Hypothalamus (tissue), 51 donors: ENCODE results near the gene CALD1.
A peak's percentile ranks its signal among the peaks of the same experiment; 100 is the strongest.

Experiments
- DNase-seq, 51 donors: peaks; one replicate each; lab custom pipeline; 2025; lab: John Stamatoyannopoulos, UW

CALD1 gene

DNA sequence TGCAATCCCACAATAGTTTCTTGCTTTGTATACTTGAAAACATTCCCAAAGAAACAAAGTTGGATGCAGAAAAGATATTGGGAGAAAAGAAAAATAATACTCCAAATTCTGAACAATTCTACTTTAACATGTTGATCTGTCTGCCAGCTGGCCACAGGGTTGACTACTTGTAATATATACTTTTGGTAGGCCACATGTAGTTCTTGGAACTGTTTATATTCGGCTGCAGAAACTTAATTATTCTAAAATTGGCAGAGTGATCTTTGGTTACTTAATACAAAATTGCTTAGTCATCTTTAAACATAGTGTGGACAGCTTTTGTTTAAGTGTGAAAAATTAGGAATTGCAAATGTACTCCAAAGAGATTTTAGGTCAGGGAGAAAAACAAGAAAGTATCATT, 76.0 kb downstream of the CALD1 start:
- no peak for DNase-seq

DNA sequence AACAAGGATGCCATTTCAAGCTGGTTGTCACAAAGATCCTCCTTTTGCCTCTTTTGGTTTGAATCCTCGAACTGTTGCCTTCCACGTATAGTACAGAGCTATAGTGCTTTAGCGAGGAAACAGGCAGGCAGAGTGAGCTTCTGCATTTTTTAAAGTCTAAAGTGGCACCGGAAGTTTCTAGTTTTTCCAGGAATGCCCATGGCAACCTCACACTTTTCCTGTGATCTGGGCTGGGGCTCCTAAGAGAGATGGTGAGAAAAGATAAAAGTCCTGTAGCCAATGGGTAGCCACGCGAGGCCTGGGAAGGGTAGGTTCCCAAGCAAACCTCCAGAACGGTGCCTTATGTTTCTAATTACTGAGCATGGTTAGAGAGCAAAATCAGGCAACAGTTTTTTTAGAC, 76.7 kb downstream of the CALD1 start:
- DNase-seq, result no peak

DNA sequence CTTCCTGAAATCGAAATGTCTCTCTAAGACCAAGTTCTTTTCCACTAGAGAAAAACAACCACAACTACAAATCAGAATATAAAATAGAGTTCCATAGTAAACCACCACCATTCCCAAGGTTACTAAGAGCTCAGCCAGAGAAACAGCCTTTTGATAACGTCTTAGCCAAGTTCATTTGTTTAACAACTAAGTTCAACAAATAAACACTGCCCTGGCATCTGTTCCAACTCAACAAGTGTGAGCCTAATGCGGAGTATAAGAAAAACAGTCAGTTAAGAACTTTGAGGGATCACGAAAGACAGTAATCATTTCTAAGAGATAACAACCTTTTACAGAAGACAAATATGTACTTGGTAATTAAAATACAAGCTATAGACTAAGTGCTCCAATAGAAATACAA, 77.3 kb downstream of the CALD1 start:
- no peak for DNase-seq

DNA sequence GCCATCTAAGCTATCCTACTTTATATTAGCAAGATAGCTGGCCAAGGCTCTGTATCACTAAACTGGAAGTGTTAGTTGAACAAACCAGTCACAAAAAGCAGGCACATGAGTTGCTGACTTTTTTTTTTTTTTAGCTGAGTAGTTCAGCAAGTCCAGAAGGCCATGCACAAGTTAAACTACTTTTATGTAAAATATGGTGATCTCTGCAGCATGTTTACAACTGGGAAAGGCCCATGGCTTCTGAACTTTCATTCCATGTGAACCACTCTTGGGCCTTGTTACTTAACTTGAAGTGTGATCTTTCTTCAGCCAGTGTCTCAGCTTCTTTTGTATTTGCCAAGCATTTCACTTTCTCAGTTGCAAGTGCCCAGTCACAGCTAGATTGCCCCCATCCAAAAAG, 78.5 kb downstream of the CALD1 start:
- no peak for DNase-seq

DNA sequence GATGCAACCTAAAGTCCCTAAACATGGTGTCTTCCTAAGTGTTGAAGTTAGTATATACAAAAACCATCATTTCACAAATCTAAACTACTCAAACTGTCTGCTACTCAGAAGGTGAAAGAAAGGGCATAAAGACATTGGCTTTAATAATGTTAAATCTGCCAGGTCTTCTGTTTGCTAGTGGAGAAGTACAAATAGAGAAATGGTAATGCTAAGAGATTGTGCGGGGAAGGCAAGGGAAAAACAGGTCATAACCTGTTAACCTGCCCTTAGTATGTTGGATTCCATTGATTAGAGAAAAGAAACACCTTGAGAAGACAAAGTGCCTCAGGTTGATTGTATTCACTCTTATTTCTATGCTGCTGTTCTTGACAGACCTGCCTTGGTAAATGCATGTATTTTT, 80.3 kb downstream of the CALD1 start:
- DNase-seq, result no peak

DNA sequence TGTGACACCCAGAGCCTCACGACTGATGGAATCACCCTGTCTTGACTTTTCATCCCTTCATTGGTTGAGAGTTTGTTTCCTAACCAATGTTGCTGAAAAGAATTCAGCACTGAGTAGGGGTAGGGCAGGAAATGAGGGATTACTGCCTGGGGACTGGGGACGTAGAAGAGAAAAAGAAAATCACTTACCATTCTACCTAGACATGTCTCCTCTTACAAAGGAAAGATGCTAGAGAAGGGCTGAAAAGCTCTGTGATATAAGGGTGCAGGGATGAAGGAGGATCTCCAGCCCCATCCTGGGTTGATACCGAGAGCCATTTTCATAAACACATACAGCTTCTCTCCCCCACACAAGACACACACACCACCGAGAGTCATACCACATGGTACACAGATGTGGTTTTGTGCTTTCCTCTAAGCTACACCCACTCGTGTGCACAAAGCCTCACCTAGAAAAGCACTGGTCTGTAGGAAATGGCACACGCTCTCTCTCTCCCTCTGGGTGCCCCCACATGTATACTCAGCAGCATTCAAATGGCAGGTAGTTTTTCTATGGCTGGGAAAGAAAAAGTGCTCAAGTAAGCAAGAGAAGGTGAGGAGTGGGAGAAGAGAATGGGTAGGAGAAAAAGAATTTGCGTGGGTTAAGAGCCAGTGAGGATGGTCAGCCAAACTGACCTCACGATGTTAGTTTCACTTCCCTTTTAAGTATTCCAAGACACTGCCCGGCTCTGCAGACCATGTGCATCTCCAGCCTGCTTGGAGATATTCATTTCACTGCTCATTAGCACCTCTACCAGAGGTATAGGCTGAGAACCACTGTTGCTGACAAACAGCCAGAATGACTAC, 85.8 kb downstream of the CALD1 start:
- DNase-seq, result no peak

DNA sequence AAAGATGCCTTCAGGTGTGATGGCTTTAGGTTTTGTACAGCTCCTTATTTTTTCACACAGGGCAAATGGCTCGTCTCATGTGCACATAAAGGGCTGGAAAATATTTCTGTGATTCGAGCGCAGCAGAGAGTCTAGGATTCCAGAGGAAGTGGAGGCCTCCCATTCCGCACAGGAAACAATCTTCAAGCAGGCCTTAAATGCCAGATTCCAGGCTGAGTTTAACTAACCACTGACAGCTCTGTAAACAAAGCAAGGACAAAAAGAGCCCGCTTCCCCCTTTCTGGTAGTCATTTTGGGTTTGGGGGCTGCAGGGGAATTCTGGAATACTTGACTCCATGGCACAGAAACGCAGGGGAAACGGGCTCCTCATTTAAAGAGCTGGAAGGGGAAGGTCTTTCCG, 87.2 kb downstream of the CALD1 start:
- DNase-seq, result no peak

DNA sequence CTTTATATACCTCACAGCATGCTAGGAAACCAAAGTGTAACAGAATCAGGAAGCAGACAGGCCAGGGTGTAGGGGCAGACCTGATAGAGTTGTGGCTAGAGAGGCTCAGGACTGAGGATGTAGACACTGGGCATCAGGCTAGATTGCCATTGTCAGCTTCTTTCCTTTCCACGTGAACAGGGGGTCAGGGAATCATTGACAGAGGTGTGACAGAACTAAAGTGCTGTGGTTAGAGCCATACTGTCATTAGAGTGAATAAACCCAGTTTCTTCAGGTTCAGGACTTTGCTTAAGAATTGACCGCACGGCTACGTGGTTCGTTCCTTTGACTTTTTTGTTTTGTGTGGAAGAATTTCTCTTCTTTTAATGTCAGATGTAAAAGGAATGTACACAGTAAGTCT, 90.7 kb downstream of the CALD1 start:
- DNase-seq, result no peak

DNA sequence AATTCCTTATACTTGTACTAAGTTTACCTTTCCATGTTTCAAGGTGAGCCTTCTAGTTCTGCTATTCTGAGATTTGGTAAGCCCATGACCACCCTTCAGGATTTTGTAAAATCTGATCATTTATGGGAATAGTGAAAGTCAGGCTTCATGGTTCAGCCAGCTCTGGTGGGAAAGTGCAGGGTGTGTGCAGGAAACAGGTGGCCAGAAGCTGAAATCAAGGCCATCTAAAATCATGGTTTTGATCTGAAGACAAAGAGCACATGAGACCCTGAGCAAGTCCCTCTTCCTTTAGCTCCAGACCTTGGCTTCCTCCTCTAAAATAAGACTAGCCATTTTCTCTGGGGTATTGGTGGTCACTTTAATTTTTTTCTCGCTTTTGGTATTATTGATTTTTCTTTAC, 91.3 kb downstream of the CALD1 start:
- no peak for DNase-seq

DNA sequence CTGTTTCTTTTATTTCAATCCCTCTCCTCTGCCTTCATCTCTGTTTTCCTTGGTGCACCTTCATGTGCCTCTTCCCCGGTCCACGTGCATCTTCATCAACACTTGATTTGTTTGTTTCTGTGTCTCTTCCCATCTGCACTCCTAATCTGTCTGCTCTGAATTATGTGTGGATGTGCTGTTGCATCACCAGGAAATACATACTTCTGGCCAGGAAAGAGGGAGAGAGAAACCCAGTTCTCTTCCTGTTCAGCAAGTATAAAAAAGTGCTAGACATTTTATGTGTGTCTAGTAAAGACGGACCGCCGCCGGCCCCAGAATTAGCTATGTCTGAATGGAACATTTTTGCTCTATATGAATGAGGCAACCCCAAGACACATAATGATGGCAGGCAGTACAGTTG, 93.8 kb downstream of the CALD1 start:
- DNase-seq, result no peak

DNA sequence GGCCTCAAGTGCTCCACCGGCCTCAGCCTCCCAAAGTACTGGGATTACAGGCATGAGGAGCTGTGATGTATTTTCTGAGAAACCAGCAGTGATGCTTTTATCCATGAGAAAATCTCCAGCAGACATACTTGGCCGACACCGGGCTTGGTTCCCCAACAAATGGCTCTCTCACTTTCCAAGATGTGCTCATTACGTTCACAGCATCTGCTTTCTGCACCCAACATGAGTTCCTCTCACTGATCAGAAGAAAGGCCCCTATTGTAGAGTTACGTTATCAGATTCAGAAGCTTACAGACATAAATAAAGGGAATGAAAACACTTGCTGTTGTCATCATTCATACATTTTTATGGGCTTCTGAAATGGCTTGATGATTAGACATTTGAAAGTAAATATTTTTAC, 95.0 kb downstream of the CALD1 start:
- DNase-seq, result no peak

DNA sequence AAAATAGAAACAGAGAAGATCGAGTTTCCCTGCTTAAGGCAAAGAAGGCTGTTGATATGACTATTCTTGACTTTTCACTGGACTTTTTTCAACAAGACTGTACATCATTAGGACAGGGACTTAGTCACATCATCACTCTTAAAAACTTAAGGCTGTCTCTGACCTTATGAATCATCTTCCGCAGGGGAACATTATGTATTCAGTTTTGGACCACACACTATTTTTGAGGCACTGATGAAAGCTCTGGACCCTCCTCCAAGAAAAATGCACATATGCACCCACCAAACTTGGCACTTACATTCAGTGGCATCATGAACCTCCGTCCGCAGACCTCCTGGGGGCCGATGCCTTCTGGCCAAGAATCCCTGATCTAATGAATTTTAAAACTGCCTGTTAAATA, 96.4 kb downstream of the CALD1 start:
- no peak for DNase-seq

DNA sequence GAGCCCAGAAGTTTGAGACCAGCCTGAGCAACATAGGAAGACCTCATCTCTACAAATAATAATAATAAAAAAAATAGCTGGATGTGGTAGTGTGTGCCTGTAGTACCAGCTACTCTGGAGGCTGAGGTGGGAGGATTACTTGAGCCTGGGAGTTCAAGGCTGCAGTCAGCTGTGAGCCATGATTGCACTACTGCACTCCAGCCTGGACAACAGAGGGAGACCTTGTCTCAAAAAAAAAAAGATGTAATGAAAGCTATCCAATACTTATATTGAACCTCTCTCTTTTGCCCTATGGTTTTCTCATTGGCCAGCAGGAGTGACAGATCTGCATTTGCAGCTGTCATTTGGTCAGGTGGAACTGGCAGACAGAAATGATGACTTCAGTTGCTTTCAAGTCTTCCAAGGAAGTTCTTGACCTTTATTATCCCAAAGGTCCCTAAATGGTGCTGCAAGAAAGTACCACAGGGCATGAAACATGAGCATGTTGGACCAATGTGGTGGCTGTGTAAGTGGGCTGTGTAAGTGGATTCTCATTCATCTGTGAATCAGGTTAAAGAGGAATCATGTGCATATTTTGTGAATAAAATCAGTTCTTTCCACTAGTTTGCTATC, 99.4 kb downstream of the CALD1 start:
- no peak for DNase-seq

DNA sequence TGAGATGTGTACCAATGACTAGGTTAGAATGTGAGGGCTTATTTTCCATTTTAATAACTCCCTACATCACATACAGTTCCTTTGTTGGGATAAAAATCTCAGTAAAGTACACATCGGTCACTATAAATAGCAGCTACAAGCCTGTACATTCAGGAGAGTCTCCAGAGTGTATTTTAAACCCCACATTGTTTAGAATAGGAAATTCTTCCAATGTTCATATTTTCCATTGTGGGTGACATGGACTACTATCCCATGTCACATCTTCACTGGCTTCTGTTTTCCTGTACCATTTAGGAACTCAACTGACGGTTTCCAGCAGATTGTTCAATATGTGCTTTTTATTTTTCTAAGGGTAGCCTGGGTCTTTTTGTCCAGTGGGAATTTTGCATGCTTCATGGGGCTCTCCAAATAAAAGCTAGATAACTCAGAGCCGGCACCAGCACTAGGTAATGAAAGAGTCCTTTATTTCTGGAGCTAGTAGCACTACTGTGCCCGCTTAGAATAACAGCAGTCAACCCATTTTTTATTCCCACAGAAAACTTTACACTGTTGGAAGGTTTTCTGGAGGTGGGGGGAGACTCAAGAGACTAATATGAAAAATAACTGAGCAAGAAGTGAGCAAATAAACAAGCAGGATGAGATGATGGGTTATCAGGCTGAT, 100.5 kb downstream of the CALD1 start:
- DNase-seq, result peak in 1 of 51 donors; percentile 16

DNA sequence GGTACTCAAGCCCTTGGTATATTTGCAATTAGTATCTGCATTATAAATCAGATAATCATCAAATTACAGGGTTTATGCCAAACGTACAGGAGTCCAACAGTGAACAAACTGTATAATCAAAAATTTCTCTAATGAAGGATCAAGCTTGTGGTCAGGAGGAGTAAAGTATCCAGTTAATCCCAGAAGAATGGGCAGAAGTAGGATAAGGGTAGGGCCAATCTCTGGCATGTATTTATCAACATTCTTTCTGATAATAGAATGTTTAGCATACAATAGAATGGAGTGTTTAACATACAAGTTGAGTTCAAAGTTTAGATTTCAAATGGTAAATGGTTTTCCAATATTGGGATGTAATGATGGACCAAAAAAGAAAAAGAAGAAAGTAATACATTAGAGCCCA, 103.0 kb downstream of the CALD1 start:
- DNase-seq, result no peak

DNA sequence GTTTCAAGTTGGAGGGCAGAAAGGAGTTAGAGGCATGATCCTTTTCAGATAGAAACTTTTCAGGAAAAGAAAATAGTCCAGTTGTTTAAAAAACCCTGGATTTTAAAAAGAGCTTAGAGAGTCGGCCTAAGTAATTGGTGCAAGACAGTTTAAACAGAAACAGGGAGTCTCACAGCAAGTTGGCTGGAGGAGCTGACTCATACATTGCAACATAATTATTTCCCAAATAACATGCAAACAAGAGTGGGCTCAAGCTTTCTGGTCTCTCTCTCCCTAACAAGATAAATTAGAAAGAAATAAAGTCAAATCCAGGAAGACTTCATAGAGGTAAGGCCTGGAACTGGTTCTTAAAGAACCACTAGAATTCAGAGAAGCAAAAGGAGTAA, 106.5 kb downstream of the CALD1 start:
- no peak for DNase-seq

DNA sequence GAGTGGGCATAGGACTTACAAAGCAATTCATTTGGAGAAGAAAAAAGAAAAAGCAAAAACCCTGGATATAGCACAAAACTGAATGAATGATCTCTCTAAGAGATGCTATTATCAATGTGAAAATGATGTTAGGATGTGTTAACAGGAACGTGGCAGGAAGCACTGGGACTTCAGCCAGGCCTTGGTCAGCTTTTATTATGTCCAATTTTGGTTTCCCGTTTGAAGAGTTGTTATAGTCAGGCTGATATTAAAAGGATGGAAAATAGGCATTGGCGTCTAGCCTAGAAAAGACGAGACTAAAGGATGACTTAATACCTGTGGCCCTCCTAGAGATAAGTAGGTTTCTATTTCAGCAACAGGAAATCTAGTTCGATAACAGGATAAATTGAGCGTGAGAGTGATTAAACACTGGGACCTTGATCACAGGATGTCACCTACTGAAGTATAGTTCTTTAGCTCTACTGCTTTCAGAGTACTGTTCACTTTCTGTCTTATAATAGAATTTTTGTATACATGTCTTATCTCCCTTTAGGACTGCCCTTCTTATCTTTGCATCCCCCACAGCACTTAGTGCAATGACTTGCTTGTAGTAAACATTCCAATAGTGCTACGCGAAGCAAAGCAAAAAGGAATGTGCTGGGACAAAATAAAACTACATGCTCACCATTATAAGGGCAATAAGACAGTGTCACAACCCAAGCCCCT, 107.1 kb downstream of the CALD1 start:
- DNase-seq, result no peak

DNA sequence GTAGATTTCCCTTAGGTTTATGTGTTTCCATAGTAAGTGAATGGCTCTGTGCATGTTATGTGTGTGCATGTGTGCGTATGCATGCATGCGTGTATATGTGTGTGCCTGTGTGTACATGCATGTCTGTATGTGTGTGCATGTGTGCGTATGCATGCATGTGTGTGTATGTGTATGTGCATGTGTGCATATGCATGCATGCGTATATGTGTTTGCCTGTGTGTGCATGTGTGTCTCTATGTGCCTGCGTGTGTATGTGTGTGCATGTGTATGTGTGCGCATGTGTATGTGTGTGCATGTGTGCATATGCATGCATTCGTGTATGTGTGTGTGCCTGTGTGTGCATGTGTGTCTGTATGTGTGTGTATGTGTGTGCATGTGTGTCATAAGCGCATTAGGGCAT, 108.1 kb downstream of the CALD1 start:
- no peak for DNase-seq

DNA sequence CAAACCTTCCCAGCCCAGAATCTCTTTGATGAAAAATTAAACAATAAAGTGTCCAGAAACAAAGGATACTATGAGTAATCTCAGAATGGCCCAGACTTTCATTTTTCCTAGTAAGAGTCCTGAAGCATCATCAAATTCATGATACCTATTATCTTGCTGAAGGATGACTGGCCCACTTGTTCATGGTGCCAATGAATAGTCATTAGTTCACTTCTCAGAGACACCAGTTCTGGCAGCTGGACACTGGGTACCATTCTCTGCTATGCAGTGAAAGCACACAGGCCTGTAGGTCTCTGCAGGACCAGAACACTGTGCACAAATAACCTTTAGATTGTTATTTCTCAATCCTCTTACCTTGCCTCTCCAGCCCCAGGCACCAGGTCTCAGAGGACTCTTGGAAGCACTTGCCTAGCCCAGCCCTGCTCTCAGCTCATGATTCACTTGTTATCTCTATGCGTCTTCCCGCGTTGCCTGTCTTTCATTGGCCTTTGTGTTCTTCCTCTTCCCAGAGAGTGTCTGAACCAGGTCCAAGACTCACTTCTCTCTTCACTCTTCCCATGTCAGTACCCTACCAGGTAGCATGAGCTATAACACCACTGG, 108.8 kb downstream of the CALD1 start:
- no peak for DNase-seq

DNA sequence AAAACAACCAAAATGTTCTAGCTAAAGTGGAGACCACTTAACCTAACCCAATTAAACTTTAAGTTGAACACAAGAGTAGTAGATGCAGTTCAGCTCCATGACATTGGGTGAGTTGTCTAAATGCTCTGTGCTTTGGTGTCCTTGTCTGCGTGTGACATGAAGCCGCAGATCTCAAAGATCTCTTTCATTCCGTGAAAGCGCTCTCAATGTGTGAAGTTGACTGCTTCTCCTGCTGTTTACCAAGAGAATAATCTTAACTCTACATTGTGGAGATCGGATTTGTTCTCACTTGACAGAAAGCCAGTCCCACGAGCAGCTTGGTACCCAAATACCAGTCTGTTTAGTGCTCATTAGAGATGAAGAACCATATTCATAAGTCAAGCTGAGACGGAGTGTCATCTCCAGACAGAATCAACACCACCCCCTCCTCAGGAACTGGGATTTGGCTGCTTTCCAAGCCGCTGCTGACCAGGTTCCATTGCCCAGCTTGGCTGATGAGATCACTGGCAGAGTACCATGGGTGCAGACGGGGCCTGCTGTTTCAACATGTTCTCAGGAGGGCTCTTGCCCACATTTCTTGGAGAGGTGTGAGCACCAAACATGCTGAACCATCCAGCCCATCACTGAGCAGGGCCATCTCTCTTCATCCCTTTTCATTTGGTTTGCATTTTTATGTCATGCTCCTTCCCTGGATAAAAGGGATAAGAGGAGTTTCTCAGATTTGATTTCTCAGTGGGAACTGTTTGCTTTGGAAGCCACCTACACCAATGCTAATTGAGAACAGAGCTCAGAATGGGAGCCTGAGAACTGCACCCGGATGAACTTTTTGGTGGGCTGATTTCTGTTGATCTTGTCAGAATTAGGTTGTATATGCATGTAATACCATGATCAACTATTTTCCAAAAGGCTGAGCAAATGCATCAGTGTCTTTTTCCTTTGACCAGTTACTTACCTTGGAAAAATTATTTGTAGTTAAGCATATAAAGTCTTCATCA, 111.1 kb downstream of the CALD1 start:
- peak in 33 of 51 donors; percentile 10 to 83 (median 25) for DNase-seq
